ENCODE measurements around the gene TBC1D16. TPM values are rescaled to one million over a fixed set of nuclear protein-coding genes. Genes with fewer than 3 reads are reported as not detected.
A peak's percentile ranks its signal among the peaks of the same experiment; 100 is the strongest.

The TBC1D16 gene
- total and polyA plus RNA-seq, 2 experiments from 2014 or later = 9.2 to 22.4 TPM

GRCh38 chr17:79952901-79953300 lies 82.8 kb downstream of the TBC1D16 start:
- H3K79me2 ChIP-seq (ENCODE audit: insufficient read depth) = no peaks in the 10 kb centered on the region
- H3K9me3 ChIP-seq (ENCODE audit: low read depth) = no peaks in the 10 kb centered on the region
- no peaks in the 10 kb centered on the region for H3K27me3 ChIP-seq (replicated peaks; ENCODE audit: insufficient read depth)
- no peaks in the 10 kb centered on the region for H3F3A ChIP-seq (ENCODE audit: insufficient read depth)
- TF ChIP-seq EZH2 (IDR thresholded peaks at IDR 0.05; ENCODE audit: insufficient read depth, poor library complexity, severe bottlenecking) (no peak), EZH2phosphoT487 (IDR thresholded peaks at IDR 0.05; ENCODE audit: insufficient read depth, low read depth) (no peak)
- H3K9ac ChIP-seq = no peak overlapping the region
- no peaks in the 10 kb centered on the region for H3K36me3 ChIP-seq (ENCODE audit: low read depth)
- 94 to 98% methylated on average over 8 of the region's 8 CpGs for WGBS, 2 experiments (ENCODE audit: low coverage in 1 of 2, low lambda C conversion rate in 2 of 2, missing lambda C conversion rate in 2 of 2)
- peaks cover 9% of the 10 kb centered on the region; the same call in 1 of the 2 replicates for H3K4me1 ChIP-seq (ENCODE audit: insufficient read depth)
- H4K20me1 ChIP-seq (ENCODE audit: insufficient read depth) = no peaks in the 10 kb centered on the region
- H3K27ac ChIP-seq = no peak overlapping the region
- H3K9me2 ChIP-seq (ENCODE audit: insufficient read depth) = no peaks in the 10 kb centered on the region
- H2AFZ ChIP-seq = no peak overlapping the region
- in situ Hi-C loops (cut with MboI) = no loop called here
- no peak overlapping the region for H3K4me2 ChIP-seq (ENCODE audit: unreplicated experiment)
- no peak overlapping the region for H3K4me3 ChIP-seq
- no peak for DNase-seq

- Histone ChIP-seq H3K9me3 (ENCODE audit: low read depth) (no peaks in the 10 kb centered on the region), H3K4me3 (no peak overlapping the region), H3K9ac (no peak overlapping the region), H3F3A (ENCODE audit: insufficient read depth) (no peaks in the 10 kb centered on the region), H3K9me2 (ENCODE audit: insufficient read depth) (no peaks in the 10 kb centered on the region), H3K27me3 (replicated peaks; ENCODE audit: insufficient read depth) (no peaks in the 10 kb centered on the region), H3K36me3 (ENCODE audit: low read depth) (no peaks in the 10 kb centered on the region), H4K20me1 (ENCODE audit: insufficient read depth) (no peaks in the 10 kb centered on the region), H3K27ac (no peak overlapping the region), H3K4me1 (ENCODE audit: insufficient read depth) (peaks cover 9% of the 10 kb centered on the region; the same call in 1 of the 2 replicates), H3K79me2 (ENCODE audit: insufficient read depth) (no peaks in the 10 kb centered on the region), H3K4me2 (ENCODE audit: unreplicated experiment) (no peak overlapping the region), H2AFZ (no peak overlapping the region)
- in situ Hi-C loops (cut with MboI) = no loop called here
- 87 to 88% methylated on average over 32 to 36 of the region's 36 CpGs for WGBS, 2 experiments (ENCODE audit: low coverage in 1 of 2, low lambda C conversion rate in 2 of 2, missing lambda C conversion rate in 2 of 2)
- no peak for DNase-seq
- no peak for TF ChIP-seq EZH2phosphoT487 (IDR thresholded peaks at IDR 0.05; ENCODE audit: insufficient read depth, low read depth)
- TF ChIP-seq EZH2 (IDR thresholded peaks at IDR 0.05; ENCODE audit: insufficient read depth, poor library complexity, severe bottlenecking) = no peak
Observed at GRCh38 chr17:79952265-79952877, 83.3 kb downstream of the TBC1D16 start.

GRCh38 chr17:79951361-79952264 lies 84.1 kb downstream of the TBC1D16 start:
- no peak overlapping the region for H3K4me2 ChIP-seq (ENCODE audit: unreplicated experiment)
- H3K4me1 ChIP-seq (ENCODE audit: insufficient read depth) = peaks cover 9% of the 10 kb centered on the region; the same call in 1 of the 2 replicates

GRCh38 chr17:79950751-79951150 lies 84.9 kb downstream of the TBC1D16 start:
- Histone ChIP-seq H3K9ac (no peak overlapping the region), H2AFZ (no peak overlapping the region), H3K27me3 (replicated peaks; ENCODE audit: insufficient read depth) (no peaks in the 10 kb centered on the region), H3K36me3 (ENCODE audit: low read depth) (no peaks in the 10 kb centered on the region), H3K4me2 (ENCODE audit: unreplicated experiment) (no peak overlapping the region), H3F3A (ENCODE audit: insufficient read depth) (no peaks in the 10 kb centered on the region), H3K4me1 (ENCODE audit: insufficient read depth) (peaks cover 9% of the 10 kb centered on the region; the same call in 1 of the 2 replicates), H3K9me3 (ENCODE audit: low read depth) (no peaks in the 10 kb centered on the region), H3K4me3 (no peak overlapping the region), H3K27ac (no peak overlapping the region), H3K79me2 (ENCODE audit: insufficient read depth) (no peaks in the 10 kb centered on the region), H3K9me2 (ENCODE audit: insufficient read depth) (no peaks in the 10 kb centered on the region), H4K20me1 (ENCODE audit: insufficient read depth) (no peaks in the 10 kb centered on the region)
- no peak for DNase-seq
- TF ChIP-seq EZH2phosphoT487 (IDR thresholded peaks at IDR 0.05; ENCODE audit: insufficient read depth, low read depth) (no peak), EZH2 (IDR thresholded peaks at IDR 0.05; ENCODE audit: insufficient read depth, poor library complexity, severe bottlenecking) (no peak)
- in situ Hi-C loops (cut with MboI) = no loop called here
- 94 to 97% methylated on average over 17 of the region's 17 CpGs for WGBS, 2 experiments (ENCODE audit: low coverage in 1 of 2, low lambda C conversion rate in 2 of 2, missing lambda C conversion rate in 2 of 2)

More at GRCh38 chr17:79951361-79952264, 84.1 kb downstream of the TBC1D16 start:
- no peak overlapping the region for H3K4me3 ChIP-seq
- in situ Hi-C loops (cut with MboI) = no loop called here
- no peaks in the 10 kb centered on the region for H3K36me3 ChIP-seq (ENCODE audit: low read depth)
- WGBS, 2 experiments (ENCODE audit: low coverage in 1 of 2, low lambda C conversion rate in 2 of 2, missing lambda C conversion rate in 2 of 2) = 36 to 38% methylated on average over 28 to 31 of the region's 31 CpGs
- H3K9me3 ChIP-seq (ENCODE audit: low read depth) = no peaks in the 10 kb centered on the region
- H3K9ac ChIP-seq = no peak overlapping the region
- TF ChIP-seq EZH2 (IDR thresholded peaks at IDR 0.05; ENCODE audit: insufficient read depth, poor library complexity, severe bottlenecking) = no peak
- TF ChIP-seq EZH2phosphoT487 (IDR thresholded peaks at IDR 0.05; ENCODE audit: insufficient read depth, low read depth) = no peak
- H4K20me1 ChIP-seq (ENCODE audit: insufficient read depth) = no peaks in the 10 kb centered on the region
- H2AFZ ChIP-seq = no peak overlapping the region
- no peaks in the 10 kb centered on the region for H3K27me3 ChIP-seq (replicated peaks; ENCODE audit: insufficient read depth)
- no peaks in the 10 kb centered on the region for H3K9me2 ChIP-seq (ENCODE audit: insufficient read depth)
- peak; percentile 75 for DNase-seq
- H3F3A ChIP-seq (ENCODE audit: insufficient read depth) = no peaks in the 10 kb centered on the region
- no peak overlapping the region for H3K27ac ChIP-seq
- H3K79me2 ChIP-seq (ENCODE audit: insufficient read depth) = no peaks in the 10 kb centered on the region

All from GM23248 (cell line).